HCT116 (cell line): ENCODE measurements around the gene SLC16A12. TPM values are rescaled to one million over a fixed set of nuclear protein-coding genes. Genes with fewer than 3 reads are reported as not detected.

Experiments
- ATAC-seq: fragments of 200-7000 bp; cut with Tn5 transposase; 2 replicates; pipeline ENCODE4 v1.9.1; 2020; ENCODE audit warnings: mild to moderate bottlenecking, moderate library complexity
- BruUV-seq: library from RNA; stranded (reverse); fragments of 400-500 nt; replicated peaks from 2 replicates; lab custom pipeline; 2021; lab: Mats Ljungman, UMichigan
- CTCF ChIA-PET: fragments of 300-600 bp; sonication (Branson Sonifier 250); formaldehyde crosslinking; loops from one replicate; lab custom pipeline; 2021; ENCODE audit warnings: antibody characterized with exemption; lab: Charles Lee
- POLR2A ChIA-PET: fragments of 300-600, 350-600 bp; sonication (Branson Sonifier 250); formaldehyde crosslinking; loops from one replicate; lab custom pipeline; 2021; ENCODE audit warnings: antibody characterized with exemption; lab: Charles Lee
- RAD21 ChIA-PET, 2 experiments: fragments of 300-600 bp; sonication (Branson Sonifier 250); formaldehyde crosslinking; loops; one replicate each; lab custom pipeline; 2023; ENCODE audit warnings: low total read pairs in 2 of 2; ENCODE audit not compliant: uncharacterized antibody in 2 of 2, unreplicated experiment in 2 of 2, low non-redundant PET in 1 of 2; lab: Charles Lee
- DNase-seq: peaks from one replicate; pipeline ENCODE4 v3.0.0-alpha.2; 2010; ENCODE audit warnings: low read depth, low spot score
- H2AFZ ChIP-seq: fragments of 200-600 bp; shearing (Covaris generic), sonication (generic); 2 replicates; pipeline ENCODE4 v1.6.1; 2017; ENCODE audit warnings: low read depth, mixed run types, mixed read lengths, antibody characterized with exemption, low read length; ENCODE audit not compliant: poor library complexity, severe bottlenecking
- H3K27ac ChIP-seq: 2 replicates; pipeline ENCODE4 v1.5.1; 2012; ENCODE audit warnings: low read depth, low read length
- H3K27me3 ChIP-seq: fragments of 200-600 bp; sonication (generic); 2 replicates; pipeline ENCODE4 v1.6.1; 2016; ENCODE audit warnings: mixed run types, low read length, mixed read lengths; ENCODE audit not compliant: insufficient read depth
- H3K36me3 ChIP-seq, 2 experiments: fragments of 200-500 bp in 1 of 2; fragments of 200-600 bp in 1 of 2; sonication (Bioruptor generic) in 1 of 2; sonication (generic) in 1 of 2; 2 replicates each; pipeline versions ENCODE4 v1.5.1 to v1.6.1; 2014 to 2016; ENCODE audit warnings: low read length in 2 of 2, inconsistent platforms in 1 of 2, mixed read lengths in 1 of 2, mixed run types in 1 of 2; ENCODE audit not compliant: insufficient read depth in 2 of 2, control insufficient read depth in 1 of 2
- H3K4me1 ChIP-seq, 2 experiments: fragments of 200-600 bp in 1 of 2; sonication (generic) in 1 of 2; 2 replicates each; pipeline versions ENCODE4 v1.5.1 to v1.6.1; 2012 to 2017; ENCODE audit warnings: low read length in 2 of 2, inconsistent platforms in 1 of 2, mild to moderate bottlenecking in 1 of 2, mixed read lengths in 1 of 2, mixed run types in 1 of 2, moderate library complexity in 1 of 2; ENCODE audit not compliant: insufficient read depth in 2 of 2, control insufficient read depth in 1 of 2
- H3K4me2 ChIP-seq: fragments of 200-600 bp; sonication (generic); 2 replicates; pipeline ENCODE4 v1.6.1; 2017; ENCODE audit warnings: mixed run types, low read length, mixed read lengths
- H3K4me3 ChIP-seq, 2 experiments: fragments of 200-600 bp in 1 of 2; sonication (generic) in 1 of 2; replicated peaks in 1 of 2; 2 replicates each; pipeline ENCODE4 v1.5.1; 2011 to 2016; ENCODE audit warnings: low read length in 2 of 2, control low read depth in 1 of 2, low read depth in 1 of 2, mild to moderate bottlenecking in 1 of 2, mixed read lengths in 1 of 2, mixed run types in 1 of 2
- H3K79me2 ChIP-seq: fragments of 200-600 bp; sonication (generic); 2 replicates; pipeline ENCODE4 v1.6.1; 2017; ENCODE audit warnings: mild to moderate bottlenecking, mixed run types, low read length, moderate library complexity, mixed read lengths; ENCODE audit not compliant: insufficient read depth
- H3K9ac ChIP-seq: fragments of 200-600 bp; sonication (generic); 2 replicates; pipeline ENCODE4 v1.6.1; 2016; ENCODE audit warnings: low read length, mixed read lengths
- H3K9me2 ChIP-seq: fragments of 200-600 bp; sonication (generic), shearing (Covaris generic); 2 replicates; pipeline ENCODE4 v1.6.1; 2017; ENCODE audit warnings: mixed run types, mild to moderate bottlenecking, moderate library complexity; ENCODE audit not compliant: insufficient read depth
- H3K9me3 ChIP-seq, 2 experiments: fragments of 200-500 bp in 1 of 2; fragments of 200-600 bp in 1 of 2; sonication (Bioruptor generic) in 1 of 2; sonication (generic) in 1 of 2; 2 replicates each; pipeline ENCODE4 v1.6.1; 2014 to 2017; ENCODE audit warnings: low read length in 2 of 2, mixed read lengths in 2 of 2, inconsistent platforms in 1 of 2, low read depth in 1 of 2, mild to moderate bottlenecking in 1 of 2, mixed run types in 1 of 2, moderate library complexity in 1 of 2; ENCODE audit not compliant: control insufficient read depth in 1 of 2, insufficient read depth in 1 of 2
- H4K20me1 ChIP-seq: fragments of 200-600 bp; sonication (generic), shearing (Covaris generic); 2 replicates; pipeline ENCODE4 v1.6.1; 2017; ENCODE audit warnings: mixed run types, mild to moderate bottlenecking, moderate library complexity; ENCODE audit not compliant: insufficient read depth
- CBX3 ChIP-seq: IDR thresholded peaks from 2 replicates; pipeline ENCODE4 v1.6.1; 2012; ENCODE audit warnings: low read depth
- EGR1 ChIP-seq: IDR thresholded peaks from 2 replicates; pipeline ENCODE4 v1.6.1; 2012; ENCODE audit warnings: low read depth
- ELF1 ChIP-seq: IDR thresholded peaks from 2 replicates; pipeline ENCODE4 v1.6.1; 2012; ENCODE audit warnings: low read depth, borderline replicate concordance
- EZH2 ChIP-seq: fragments of 200-600 bp; sonication (generic); IDR thresholded peaks from 2 replicates; pipeline ENCODE4 v1.6.1; 2017; ENCODE audit warnings: antibody characterized with exemption, mixed run types
- EZH2phosphoT487 ChIP-seq: fragments of 200-600 bp; IDR thresholded peaks from 2 replicates; pipeline ENCODE4 v1.6.1; 2018; ENCODE audit warnings: antibody characterized with exemption, borderline replicate concordance
- FOSL1 ChIP-seq: IDR thresholded peaks from 2 replicates; pipeline ENCODE4 v1.6.1; 2012; ENCODE audit warnings: low read depth
- JUND ChIP-seq: IDR thresholded peaks from 2 replicates; pipeline ENCODE4 v1.6.1; 2012
- POLR2A ChIP-seq: IDR thresholded peaks from 2 replicates; pipeline ENCODE4 v1.7.0; 2011; ENCODE audit warnings: borderline replicate concordance; ENCODE audit not compliant: insufficient read depth, insufficient read length; ENCODE audit errors: extremely low read depth
- RAD21 ChIP-seq: IDR thresholded peaks from 2 replicates; pipeline ENCODE4 v1.6.1; 2012; ENCODE audit warnings: low read depth, mild to moderate bottlenecking
- SRF ChIP-seq: IDR thresholded peaks from 2 replicates; pipeline ENCODE4 v1.6.1; 2012; ENCODE audit warnings: low read depth
- YY1 ChIP-seq: IDR thresholded peaks from 2 replicates; pipeline ENCODE4 v1.6.1; 2011; ENCODE audit warnings: low read length, low read depth, moderate library complexity, mild to moderate bottlenecking; ENCODE audit not compliant: insufficient replicate concordance; ENCODE audit errors: extremely low read depth
- intact Hi-C: fragments of 100-400 bp; cut with micrococcal nuclease; formaldehyde crosslinking; loops from 2 replicates; pipeline ENCODE4 v1.10.0; 2022
- total RNA-seq: library from RNA; stranded (reverse); gene quantifications from one replicate; pipeline ENCODE4 v1.2.1, GENCODE V29; 2021; ENCODE audit not compliant: unreplicated experiment
- TF ChIP-seq, protein P1 (sequence below), 3 experiments: fragments of 200-600 bp in 1 of 3; sonication (generic) in 1 of 3; IDR thresholded peaks in 2 of 3; conservative IDR thresholded peaks in 1 of 3; 2 replicates each; pipeline ENCODE4 v1.5.1; 2012 to 2017; ENCODE audit warnings: low read depth in 2 of 3, low read length in 2 of 3, antibody characterized with exemption in 1 of 3, borderline replicate concordance in 1 of 3, control low read depth in 1 of 3, mild to moderate bottlenecking in 1 of 3, mixed read lengths in 1 of 3, mixed run types in 1 of 3, moderate library complexity in 1 of 3; ENCODE audit not compliant: insufficient read depth in 1 of 3
- TF ChIP-seq, protein P2 (sequence below): IDR thresholded peaks from 2 replicates; pipeline ENCODE4 v1.6.1; 2011; ENCODE audit warnings: mild to moderate bottlenecking, low read length, moderate library complexity; ENCODE audit not compliant: insufficient replicate concordance; ENCODE audit errors: extremely low read depth
- TF ChIP-seq, protein P3 (sequence below): IDR thresholded peaks from 2 replicates; pipeline ENCODE4 v1.6.1; 2012

Gene SLC16A12
- total RNA-seq, 1 experiment from 2014 or later: not detected

DNA sequence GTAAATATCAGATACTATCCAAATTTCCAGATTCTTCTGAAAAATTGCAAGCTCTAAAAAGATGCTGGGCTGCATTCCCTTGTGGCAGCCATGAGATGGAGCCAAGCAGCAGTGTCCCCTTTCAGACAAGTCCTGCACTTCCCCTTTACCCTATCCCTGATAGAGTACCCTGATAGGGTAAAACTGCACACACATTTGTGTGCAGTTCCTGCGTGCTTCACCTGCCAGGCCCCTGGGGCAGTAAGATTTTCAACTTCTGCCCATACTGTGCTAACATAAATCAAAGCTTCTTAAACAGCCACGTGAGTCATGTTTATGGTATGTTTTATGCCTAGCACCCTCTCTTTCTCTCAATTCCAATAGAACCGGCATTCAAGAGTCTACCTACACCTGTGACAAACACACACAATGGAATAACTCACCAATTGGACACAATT, 68.8 kb downstream of the SLC16A12 start:
- Histone ChIP-seq H2AFZ (peak overlapping the region; percentile 66), H3K9me3 (no peaks in the 10 kb centered on the region), H4K20me1 (no peaks in the 10 kb centered on the region), H3K27ac (no peak overlapping the region), H3K4me2 (peak overlapping the region; percentile 50), H3K36me3 (no peaks in the 10 kb centered on the region), H3K79me2 (no peaks in the 10 kb centered on the region), H3K9me2 (no peaks in the 10 kb centered on the region), H3K9ac (no peak overlapping the region), H3K27me3 (no peaks in the 10 kb centered on the region), H3K4me1 (peaks cover 20 to 31% of the 10 kb centered on the region in 2 experiments), H3K4me3 (no peak overlapping the region)
- BruUV-seq: no TSS peak
- ChIA-PET CTCF (interaction anchor here (0.9 to 1.6 kb wide), 7 partner anchors 8 to 90 kb away, joined by 3 to 6 read pairs (median 3); no protein-coding TSS in a partner anchor), POLR2A (no interaction called here), RAD21 (interaction anchor here (0.6 kb wide), 2 partner anchors 84 to 88 kb away, joined by 3 read pairs; no protein-coding TSS in a partner anchor)
- DNase-seq (peak; percentile 44), ATAC-seq (peak; percentile 97)
- TF ChIP-seq EGR1 (no peak), ELF1 (no peak), FOSL1 (peak; percentile 28; the same call in 1 of the 2 replicates), YY1 (peak; percentile 16), JUND (0 out of 2 replicates have a peak, but pooled peaks have one; percentile 13), EZH2phosphoT487 (no peak), CBX3 (no peak), SRF (no peak), POLR2A (no peak), EZH2 (no peak), RAD21 (peak; percentile 61)
- TF ChIP-seq, protein P1, sequence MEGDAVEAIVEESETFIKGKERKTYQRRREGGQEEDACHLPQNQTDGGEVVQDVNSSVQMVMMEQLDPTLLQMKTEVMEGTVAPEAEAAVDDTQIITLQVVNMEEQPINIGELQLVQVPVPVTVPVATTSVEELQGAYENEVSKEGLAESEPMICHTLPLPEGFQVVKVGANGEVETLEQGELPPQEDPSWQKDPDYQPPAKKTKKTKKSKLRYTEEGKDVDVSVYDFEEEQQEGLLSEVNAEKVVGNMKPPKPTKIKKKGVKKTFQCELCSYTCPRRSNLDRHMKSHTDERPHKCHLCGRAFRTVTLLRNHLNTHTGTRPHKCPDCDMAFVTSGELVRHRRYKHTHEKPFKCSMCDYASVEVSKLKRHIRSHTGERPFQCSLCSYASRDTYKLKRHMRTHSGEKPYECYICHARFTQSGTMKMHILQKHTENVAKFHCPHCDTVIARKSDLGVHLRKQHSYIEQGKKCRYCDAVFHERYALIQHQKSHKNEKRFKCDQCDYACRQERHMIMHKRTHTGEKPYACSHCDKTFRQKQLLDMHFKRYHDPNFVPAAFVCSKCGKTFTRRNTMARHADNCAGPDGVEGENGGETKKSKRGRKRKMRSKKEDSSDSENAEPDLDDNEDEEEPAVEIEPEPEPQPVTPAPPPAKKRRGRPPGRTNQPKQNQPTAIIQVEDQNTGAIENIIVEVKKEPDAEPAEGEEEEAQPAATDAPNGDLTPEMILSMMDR (IDR thresholded peaks at IDR 0.05 in 2 of 3, conservative IDR thresholded peaks at IDR 0.05 in 1 of 3; ENCODE audit: borderline replicate concordance in 1 of 3, insufficient read depth in 1 of 3, low read depth in 2 of 3, low read length in 2 of 3): peak; percentile 27 to 55 (median 55); a peak in 5 of 6 replicates
- TF ChIP-seq, protein P2, sequence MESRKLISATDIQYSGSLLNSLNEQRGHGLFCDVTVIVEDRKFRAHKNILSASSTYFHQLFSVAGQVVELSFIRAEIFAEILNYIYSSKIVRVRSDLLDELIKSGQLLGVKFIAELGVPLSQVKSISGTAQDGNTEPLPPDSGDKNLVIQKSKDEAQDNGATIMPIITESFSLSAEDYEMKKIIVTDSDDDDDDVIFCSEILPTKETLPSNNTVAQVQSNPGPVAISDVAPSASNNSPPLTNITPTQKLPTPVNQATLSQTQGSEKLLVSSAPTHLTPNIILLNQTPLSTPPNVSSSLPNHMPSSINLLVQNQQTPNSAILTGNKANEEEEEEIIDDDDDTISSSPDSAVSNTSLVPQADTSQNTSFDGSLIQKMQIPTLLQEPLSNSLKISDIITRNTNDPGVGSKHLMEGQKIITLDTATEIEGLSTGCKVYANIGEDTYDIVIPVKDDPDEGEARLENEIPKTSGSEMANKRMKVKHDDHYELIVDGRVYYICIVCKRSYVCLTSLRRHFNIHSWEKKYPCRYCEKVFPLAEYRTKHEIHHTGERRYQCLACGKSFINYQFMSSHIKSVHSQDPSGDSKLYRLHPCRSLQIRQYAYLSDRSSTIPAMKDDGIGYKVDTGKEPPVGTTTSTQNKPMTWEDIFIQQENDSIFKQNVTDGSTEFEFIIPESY: no peak
- TF ChIP-seq, protein P3, sequence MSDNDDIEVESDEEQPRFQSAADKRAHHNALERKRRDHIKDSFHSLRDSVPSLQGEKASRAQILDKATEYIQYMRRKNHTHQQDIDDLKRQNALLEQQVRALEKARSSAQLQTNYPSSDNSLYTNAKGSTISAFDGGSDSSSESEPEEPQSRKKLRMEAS: no peak
- intact Hi-C loops: no loop called here
